ENCODE results near the gene DOCK2. TPM values are rescaled to one million over a fixed set of nuclear protein-coding genes. Genes with fewer than 3 reads are reported as not detected.

DOCK2 gene
- total RNA-seq, 1 donor from 2014 or later: 0.77 TPM

- DNase-seq (ENCODE audit: low read depth, low spot score): no peak
- TF ChIP-seq, protein P1, sequence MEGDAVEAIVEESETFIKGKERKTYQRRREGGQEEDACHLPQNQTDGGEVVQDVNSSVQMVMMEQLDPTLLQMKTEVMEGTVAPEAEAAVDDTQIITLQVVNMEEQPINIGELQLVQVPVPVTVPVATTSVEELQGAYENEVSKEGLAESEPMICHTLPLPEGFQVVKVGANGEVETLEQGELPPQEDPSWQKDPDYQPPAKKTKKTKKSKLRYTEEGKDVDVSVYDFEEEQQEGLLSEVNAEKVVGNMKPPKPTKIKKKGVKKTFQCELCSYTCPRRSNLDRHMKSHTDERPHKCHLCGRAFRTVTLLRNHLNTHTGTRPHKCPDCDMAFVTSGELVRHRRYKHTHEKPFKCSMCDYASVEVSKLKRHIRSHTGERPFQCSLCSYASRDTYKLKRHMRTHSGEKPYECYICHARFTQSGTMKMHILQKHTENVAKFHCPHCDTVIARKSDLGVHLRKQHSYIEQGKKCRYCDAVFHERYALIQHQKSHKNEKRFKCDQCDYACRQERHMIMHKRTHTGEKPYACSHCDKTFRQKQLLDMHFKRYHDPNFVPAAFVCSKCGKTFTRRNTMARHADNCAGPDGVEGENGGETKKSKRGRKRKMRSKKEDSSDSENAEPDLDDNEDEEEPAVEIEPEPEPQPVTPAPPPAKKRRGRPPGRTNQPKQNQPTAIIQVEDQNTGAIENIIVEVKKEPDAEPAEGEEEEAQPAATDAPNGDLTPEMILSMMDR (conservative IDR thresholded peaks at IDR 0.05): no peak
- Mint-ChIP-seq H3K27me3 (ENCODE audit: low read depth) (no peaks in the 10 kb centered on the region), H3K36me3 (ENCODE audit: low read depth) (no peaks in the 10 kb centered on the region), H3K27ac (ENCODE audit: unreplicated experiment) (no peak overlapping the region), H3K4me1 (no peaks in the 10 kb centered on the region), H3K4me3 (no peak overlapping the region), H3K9me3 (no peaks in the 10 kb centered on the region)
Measured at GRCh38 chr5:169742771-169743296, 105.8 kb downstream of the DOCK2 start.

DNA sequence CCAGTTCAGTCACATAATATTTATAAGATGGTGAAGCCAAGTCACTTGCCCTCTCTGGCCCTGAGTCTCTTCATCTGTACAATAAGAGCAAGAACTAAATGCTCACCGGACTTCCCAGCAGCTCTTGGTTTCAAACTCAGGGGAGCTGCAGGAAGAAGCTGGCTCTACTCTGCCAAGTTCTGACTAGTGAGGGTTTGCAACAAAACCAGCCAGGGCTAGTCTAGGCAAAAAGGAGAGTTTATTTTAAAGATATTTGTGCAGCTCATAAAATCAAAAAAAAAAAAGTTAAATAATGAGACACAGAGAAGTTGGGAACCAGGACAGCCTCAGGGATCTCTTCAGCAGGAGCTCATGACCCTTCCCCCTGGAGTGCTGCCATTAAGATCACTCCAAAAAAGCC lies 107.3 kb downstream of the DOCK2 start:
- no peak for DNase-seq (ENCODE audit: low read depth, low spot score)
- H3K27me3 Mint-ChIP-seq (ENCODE audit: low read depth): no peaks in the 10 kb centered on the region

GRCh38 chr5:169745441-169746146 lies 108.5 kb downstream of the DOCK2 start:
- Mint-ChIP-seq H3K9me3 (no peaks in the 10 kb centered on the region), H3K27me3 (ENCODE audit: low read depth) (no peaks in the 10 kb centered on the region), H3K36me3 (ENCODE audit: low read depth) (no peaks in the 10 kb centered on the region)

More for the DNA sequence above, 107.3 kb downstream of the DOCK2 start:
- Mint-ChIP-seq H3K4me1 (no peaks in the 10 kb centered on the region), H3K4me3 (no peak overlapping the region), H3K9me3 (no peaks in the 10 kb centered on the region), H3K27ac (ENCODE audit: unreplicated experiment) (no peak overlapping the region), H3K36me3 (ENCODE audit: low read depth) (no peaks in the 10 kb centered on the region)
- TF ChIP-seq, protein P1 (conservative IDR thresholded peaks at IDR 0.05): no peak

DNA sequence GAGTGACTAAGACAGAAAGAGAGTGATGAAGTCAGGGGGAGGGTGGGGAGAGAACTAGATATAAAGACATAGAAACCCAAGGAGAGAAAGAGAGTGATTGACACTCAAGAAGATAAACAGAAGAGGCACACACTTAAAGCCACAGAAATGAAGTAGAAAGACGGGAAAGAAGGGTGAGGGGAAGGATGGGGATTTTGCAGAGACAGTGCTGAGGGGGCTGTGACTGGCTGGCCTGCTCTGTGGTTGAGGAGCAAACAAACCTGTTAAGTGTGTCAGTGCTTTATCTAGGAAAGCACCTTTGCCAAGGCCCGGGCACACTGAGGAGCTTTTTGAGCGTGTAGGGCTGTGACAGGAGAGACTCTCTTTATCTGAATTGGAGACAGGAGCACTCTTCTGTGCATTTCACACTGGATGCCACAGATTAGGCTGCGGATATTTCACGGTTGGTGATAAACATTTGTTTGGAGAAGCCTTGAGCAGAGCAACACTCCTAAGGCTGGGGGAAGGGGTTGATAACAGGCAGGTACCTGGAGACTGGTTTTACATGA lies 109.1 kb downstream of the DOCK2 start:
- H3K36me3 Mint-ChIP-seq (ENCODE audit: low read depth): no peaks in the 10 kb centered on the region
- no peaks in the 10 kb centered on the region for H3K9me3 Mint-ChIP-seq
- TF ChIP-seq, protein P1 (conservative IDR thresholded peaks at IDR 0.05): no peak
- no peak overlapping the region for H3K27ac Mint-ChIP-seq (ENCODE audit: unreplicated experiment)
- H3K4me3 Mint-ChIP-seq: no peak overlapping the region
- DNase-seq (ENCODE audit: low read depth, low spot score): no peak
- H3K27me3 Mint-ChIP-seq (ENCODE audit: low read depth): no peaks in the 10 kb centered on the region
- no peaks in the 10 kb centered on the region for H3K4me1 Mint-ChIP-seq

More at GRCh38 chr5:169745441-169746146, 108.5 kb downstream of the DOCK2 start:
- TF ChIP-seq, protein P1 (conservative IDR thresholded peaks at IDR 0.05): no peak
- Mint-ChIP-seq H3K4me3 (no peak overlapping the region), H3K4me1 (no peaks in the 10 kb centered on the region), H3K27ac (ENCODE audit: unreplicated experiment) (no peak overlapping the region)
- DNase-seq (ENCODE audit: low read depth, low spot score): no peak

DNA sequence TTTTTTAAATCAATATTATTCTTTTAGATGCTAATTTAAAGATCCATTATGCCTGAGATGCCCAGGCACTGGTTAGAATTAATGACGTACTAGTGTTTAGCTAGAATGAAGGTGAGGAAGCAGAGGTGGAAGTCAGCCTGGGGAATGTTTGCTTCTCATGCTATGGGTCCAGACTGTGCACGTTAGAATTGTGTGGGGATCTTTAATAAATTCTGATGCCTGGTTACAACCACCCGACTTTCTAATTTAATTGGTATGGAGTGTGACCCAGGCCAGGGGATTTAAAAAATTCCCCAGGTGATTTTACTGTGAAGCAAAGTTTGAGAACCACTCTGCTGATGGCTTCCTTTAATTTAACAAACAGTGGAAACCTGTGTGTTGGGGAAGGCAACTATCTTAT lies 111.1 kb downstream of the DOCK2 start:
- no peak overlapping the region for H3K4me3 Mint-ChIP-seq
- H3K9me3 Mint-ChIP-seq: no peaks in the 10 kb centered on the region
- H3K4me1 Mint-ChIP-seq: no peaks in the 10 kb centered on the region
- no peaks in the 10 kb centered on the region for H3K36me3 Mint-ChIP-seq (ENCODE audit: low read depth)
- TF ChIP-seq, protein P1 (conservative IDR thresholded peaks at IDR 0.05): no peak
- DNase-seq (ENCODE audit: low read depth, low spot score): no peak
- no peaks in the 10 kb centered on the region for H3K27me3 Mint-ChIP-seq (ENCODE audit: low read depth)
- no peak overlapping the region for H3K27ac Mint-ChIP-seq (ENCODE audit: unreplicated experiment)
